H1 (cell line): ENCODE data around the gene SLC17A5. TPM values are rescaled to one million over a fixed set of nuclear protein-coding genes. Genes with fewer than 3 reads are reported as not detected.
A peak's percentile ranks its signal among the peaks of the same experiment; 100 is the strongest.

Experiments
- CTCF ChIA-PET: fragments of 300-600 bp; sonication (Branson Sonifier 250); formaldehyde crosslinking; loops from one replicate; lab custom pipeline; 2021; ENCODE audit not compliant: partially characterized antibody; lab: Charles Lee
- POLR2A ChIA-PET: fragments of 300-600 bp; sonication (Branson Sonifier 250); formaldehyde crosslinking; loops from one replicate; lab custom pipeline; 2021; ENCODE audit warnings: inconsistent platforms; ENCODE audit not compliant: partially characterized antibody; lab: Charles Lee
- DNase-seq, 2 experiments: peaks; one replicate each; pipeline versions ENCODE4 v3.0.0 to v3.0.0-alpha.2; 2010 to 2022; ENCODE audit warnings: low spot score in 2 of 2, low read depth in 1 of 2, mixed read lengths in 1 of 2
- FAIRE-seq: peaks from 2 replicates; lab custom pipeline; 2011; peaks lifted over from hg19 to GRCh38; lab: Jason Lieb, UNC
- H2AFZ ChIP-seq: 2 replicates; pipeline ENCODE4 v1.8.1; 2012; ENCODE audit warnings: low read length, inconsistent platforms
- H2AK5ac ChIP-seq: 2 replicates; pipeline ENCODE4 v1.6.1; 2013; ENCODE audit warnings: low read depth, low read length
- H2BK120ac ChIP-seq: replicated peaks from 2 replicates; pipeline ENCODE3; 2013; ENCODE audit warnings: low read depth, low read length, inconsistent platforms
- H2BK12ac ChIP-seq: 2 replicates; pipeline ENCODE4 v1.6.1; 2013; ENCODE audit warnings: low read depth, low read length
- H2BK15ac ChIP-seq: 2 replicates; pipeline ENCODE4 v1.6.1; 2013; ENCODE audit warnings: low read length
- H2BK20ac ChIP-seq: 2 replicates; pipeline ENCODE4 v1.6.1; 2013; ENCODE audit warnings: low read length
- H2BK5ac ChIP-seq: 2 replicates; pipeline ENCODE4 v1.6.1; 2013; ENCODE audit warnings: low read depth, low read length
- H3K14ac ChIP-seq: 2 replicates; pipeline ENCODE4 v1.6.1; 2013; ENCODE audit warnings: inconsistent platforms; ENCODE audit not compliant: insufficient read length
- H3K18ac ChIP-seq: 2 replicates; pipeline ENCODE4 v1.6.1; 2013; ENCODE audit warnings: low read length; ENCODE audit errors: extremely low read depth
- H3K23ac ChIP-seq: 2 replicates; pipeline ENCODE4 v1.6.1; 2013; ENCODE audit warnings: inconsistent platforms; ENCODE audit not compliant: insufficient read length
- H3K23me2 ChIP-seq: 2 replicates; pipeline ENCODE4 v1.6.1; 2013; ENCODE audit warnings: low read depth, low read length
- H3K27ac ChIP-seq: 2 replicates; pipeline ENCODE4 v1.6.1; 2011; ENCODE audit warnings: low read depth, low read length, inconsistent platforms
- H3K27me3 ChIP-seq, 4 experiments: replicated peaks in 1 of 4; 1 replicate in 1 of 4; 2 replicates in 3 of 4; pipeline versions ENCODE4 v1.6.1 to v1.8.1; 2011 to 2013; ENCODE audit warnings: low read length in 3 of 4, mild to moderate bottlenecking in 3 of 4, inconsistent platforms in 2 of 4, mixed read lengths in 2 of 4, moderate library complexity in 1 of 4; ENCODE audit not compliant: control insufficient read depth in 3 of 4, insufficient read depth in 3 of 4; ENCODE audit errors: extremely low read depth in 1 of 4
- H3K36me3 ChIP-seq, 4 experiments: 2 replicates each; pipeline versions ENCODE4 v1.6.1 to v1.8.1; 2011 to 2013; ENCODE audit warnings: mild to moderate bottlenecking in 4 of 4, low read length in 3 of 4, moderate library complexity in 2 of 4, control low read depth in 1 of 4, inconsistent platforms in 1 of 4; ENCODE audit not compliant: insufficient read depth in 4 of 4, control insufficient read depth in 2 of 4
- H3K4ac ChIP-seq: replicated peaks from 2 replicates; pipeline ENCODE3; 2013; ENCODE audit warnings: low read length, low read depth, mixed read lengths, inconsistent platforms; ENCODE audit not compliant: insufficient read length
- H3K4me1 ChIP-seq, 4 experiments: replicated peaks in 1 of 4; 1 replicate in 1 of 4; 2 replicates in 3 of 4; pipeline versions ENCODE4 v1.6.1 to v1.8.1; 2011 to 2013; ENCODE audit warnings: low read length in 3 of 4, inconsistent platforms in 2 of 4, mixed read lengths in 1 of 4; ENCODE audit not compliant: insufficient read depth in 4 of 4, control insufficient read depth in 3 of 4
- H3K4me2 ChIP-seq, 2 experiments: 2 replicates each; pipeline versions ENCODE4 v1.6.1 to v1.8.1; 2011 to 2013; ENCODE audit warnings: low read depth in 2 of 2, low read length in 2 of 2, control low read depth in 1 of 2, inconsistent platforms in 1 of 2, mild to moderate bottlenecking in 1 of 2; ENCODE audit not compliant: insufficient read depth in 1 of 2
- H3K4me3 ChIP-seq, 4 experiments: fragments of 200-600, 300-600 bp in 1 of 4; sonication (generic), shearing (Covaris generic), sonication (Bioruptor Twin) in 1 of 4; 2 replicates each; pipeline versions ENCODE4 v1.5.1 to v1.8.1; 2011 to 2016; ENCODE audit warnings: low read length in 4 of 4, low read depth in 3 of 4, control low read depth in 2 of 4, inconsistent platforms in 2 of 4, mild to moderate bottlenecking in 2 of 4, mixed read lengths in 1 of 4, moderate library complexity in 1 of 4; ENCODE audit not compliant: insufficient read depth in 2 of 4; ENCODE audit errors: extremely low read depth in 1 of 4
- H3K56ac ChIP-seq: replicated peaks from 2 replicates; pipeline ENCODE3; 2013; ENCODE audit warnings: low read depth, mild to moderate bottlenecking, mixed read lengths, low read length, inconsistent platforms; ENCODE audit not compliant: insufficient read length
- H3K79me1 ChIP-seq: 2 replicates; pipeline ENCODE4 v1.6.1; 2013; ENCODE audit warnings: low read depth, low read length, control low read depth
- H3K79me2 ChIP-seq, 2 experiments: 2 replicates each; pipeline versions ENCODE4 v1.6.1 to v1.8.1; 2012 to 2013; ENCODE audit warnings: low read length in 2 of 2, mild to moderate bottlenecking in 2 of 2, inconsistent platforms in 1 of 2; ENCODE audit not compliant: insufficient read depth in 2 of 2, control insufficient read depth in 1 of 2
- H3K9ac ChIP-seq, 4 experiments: replicated peaks in 1 of 4; 1 replicate in 1 of 4; 2 replicates in 3 of 4; pipeline versions ENCODE4 v1.6.1 to v1.8.1; 2011 to 2013; ENCODE audit warnings: low read depth in 3 of 4, low read length in 3 of 4, control low read depth in 2 of 4, mild to moderate bottlenecking in 2 of 4, moderate library complexity in 2 of 4, inconsistent platforms in 1 of 4; ENCODE audit errors: extremely low read depth in 1 of 4
- H3K9me3 ChIP-seq, 2 experiments: 2 replicates each; pipeline versions ENCODE4 v1.6.1 to v1.8.1; 2012 to 2013; ENCODE audit warnings: mild to moderate bottlenecking in 2 of 2, moderate library complexity in 2 of 2, control low read depth in 1 of 2, inconsistent platforms in 1 of 2, low read depth in 1 of 2, low read length in 1 of 2, mixed read lengths in 1 of 2; ENCODE audit not compliant: insufficient read depth in 2 of 2
- H4K20me1 ChIP-seq, 2 experiments: replicated peaks in 1 of 2; 2 replicates each; pipeline versions ENCODE3 to v1.8.1; 2011 to 2013; ENCODE audit warnings: inconsistent platforms in 2 of 2, low read length in 2 of 2, mild to moderate bottlenecking in 1 of 2; ENCODE audit not compliant: insufficient read depth in 2 of 2, control insufficient read depth in 1 of 2
- H4K5ac ChIP-seq: 2 replicates; pipeline ENCODE4 v1.6.1; 2013; ENCODE audit warnings: low read length, low read depth, mixed read lengths, inconsistent platforms; ENCODE audit not compliant: insufficient read length
- H4K8ac ChIP-seq: 2 replicates; pipeline ENCODE4 v1.8.0; 2013; ENCODE audit warnings: mild to moderate bottlenecking, moderate library complexity, low read length, inconsistent platforms; ENCODE audit not compliant: insufficient read depth; ENCODE audit errors: extremely low read depth
- H4K91ac ChIP-seq: replicated peaks from 2 replicates; pipeline ENCODE3; 2013; ENCODE audit warnings: low read length, mixed read lengths, inconsistent platforms; ENCODE audit not compliant: insufficient read length
- BRCA1 ChIP-seq: IDR thresholded peaks from 2 replicates; pipeline ENCODE4 v1.6.1; 2012; ENCODE audit warnings: low read depth, low read length, improper control_type of control experiment
- CEBPB ChIP-seq: IDR thresholded peaks from 2 replicates; pipeline ENCODE4 v1.6.1; 2012; ENCODE audit warnings: low read depth, low read length
- CREB1 ChIP-seq: IDR thresholded peaks from 2 replicates; pipeline ENCODE4 v1.6.1; 2012; ENCODE audit warnings: inconsistent platforms
- CTBP2 ChIP-seq: IDR thresholded peaks from 2 replicates; pipeline ENCODE4 v1.7.0; 2011; ENCODE audit warnings: borderline replicate concordance, mild to moderate bottlenecking, moderate library complexity, mixed read lengths, low read length; ENCODE audit not compliant: insufficient read depth, insufficient read length
- JUN ChIP-seq: IDR thresholded peaks from 2 replicates; pipeline ENCODE4 v1.6.1; 2011; ENCODE audit warnings: low read depth, mild to moderate bottlenecking, improper control_type of control experiment, low read length
- JUND ChIP-seq: IDR thresholded peaks from 2 replicates; pipeline ENCODE4 v1.6.1; 2011; ENCODE audit warnings: mild to moderate bottlenecking, improper control_type of control experiment, low read length
- POLR2AphosphoS5 ChIP-seq: IDR thresholded peaks from 2 replicates; pipeline ENCODE4 v1.6.1; 2011; ENCODE audit warnings: low read depth, low read length
- POU5F1 ChIP-seq: IDR thresholded peaks from 2 replicates; pipeline ENCODE4 v1.6.1; 2011; ENCODE audit warnings: low read depth, mild to moderate bottlenecking, low read length, moderate library complexity
- RBBP5 ChIP-seq: IDR thresholded peaks from 2 replicates; pipeline ENCODE4 v1.7.1; 2012; ENCODE audit warnings: low read depth, mild to moderate bottlenecking, inconsistent platforms, low read length, moderate library complexity, borderline replicate concordance
- SIN3A ChIP-seq, 2 experiments: IDR thresholded peaks in 1 of 2; conservative IDR thresholded peaks in 1 of 2; 2 replicates each; pipeline ENCODE4 v1.6.1; 2011 to 2012; ENCODE audit warnings: low read length in 2 of 2, improper control_type of control experiment in 1 of 2, low read depth in 1 of 2, mild to moderate bottlenecking in 1 of 2
- SIRT6 ChIP-seq: IDR thresholded peaks from one replicate; pipeline ENCODE4 v1.7.1; 2012; ENCODE audit warnings: low read length, inconsistent platforms
- TBP ChIP-seq: IDR thresholded peaks from 2 replicates; pipeline ENCODE4 v1.6.1; 2011; ENCODE audit warnings: low read depth, low read length, improper control_type of control experiment
- polyA plus RNA-seq, 7 experiments: library from polyadenylated mRNA; depleted of rRNA in 3 of 7; stranded (reverse) in 5 of 7; unstranded in 2 of 7; fragments of >200 nt in 5 of 7; fragments of 200-250 nt in 2 of 7; gene quantifications; 1 replicate in 5 of 7; 2 replicates in 1 of 7; 4 replicates in 1 of 7; pipeline versions ENCODE4 v1.2.1 to v1.2.3, GENCODE V29; 2011 to 2013; ENCODE audit warnings: missing spikeins in 2 of 7, mixed read lengths in 2 of 7
- total RNA-seq: library from RNA; stranded (reverse); fragmentation: NEBNext Ultra II Directional; extraction: Animal tissue kit (Norgen Biotek cat#: 25700); gene quantifications from 2 replicates; pipeline ENCODE4 v1.2.1, GENCODE V29; 2021
- TF ChIP-seq, protein P1 (sequence below): IDR thresholded peaks from 2 replicates; pipeline ENCODE4 v1.6.1; 2012; ENCODE audit warnings: inconsistent platforms
- TF ChIP-seq, protein P2 (sequence below): IDR thresholded peaks from 2 replicates; pipeline ENCODE4 v1.6.1; 2012; ENCODE audit warnings: inconsistent platforms

SLC17A5 gene
- total and polyA plus RNA-seq, 2 of the 8 experiments (the other 6 are each of a cell fraction or from before 2014, with no cell fraction given): 11.0 to 11.9 TPM

DNA sequence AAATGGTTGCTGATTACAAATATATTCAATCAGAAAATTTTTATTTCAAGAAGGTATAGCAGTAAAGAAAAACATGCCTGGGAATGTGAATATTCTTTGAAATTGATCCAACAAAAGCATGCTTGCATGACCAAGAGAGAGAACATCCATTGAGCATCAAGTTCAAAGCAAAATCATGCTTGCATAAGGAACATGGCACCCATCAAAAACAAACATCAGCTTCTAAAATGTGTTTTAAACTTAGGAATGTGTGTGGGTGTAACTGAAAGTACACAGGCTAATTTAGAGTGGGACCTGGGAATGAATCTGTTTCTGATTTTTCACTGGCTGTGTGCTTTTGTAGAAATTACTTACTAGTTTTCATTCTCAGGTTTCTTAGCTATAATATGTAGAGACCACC, 5.6 kb downstream of the SLC17A5 start:
- Histone ChIP-seq H2BK120ac (no peak overlapping the region), H3K79me1 (no peaks in the 10 kb centered on the region), H3K36me3 (no peaks in the 10 kb centered on the region), H3K4me2 (no peak overlapping the region), H2BK15ac (no peak overlapping the region), H3K14ac (no peak overlapping the region), H4K20me1 (no peaks in the 10 kb centered on the region), H3K27ac (no peak overlapping the region), H3K56ac (no peak overlapping the region), H3K4ac (no peak overlapping the region), H3K4me3 (no peak overlapping the region), H3K79me2 (no peaks in the 10 kb centered on the region), H4K91ac (no peak overlapping the region), H4K8ac (no peak overlapping the region), H3K4me1 (peaks cover 0 to 4% (median 0%) of the 10 kb centered on the region in 4 experiments; a peak in 1 of 7 replicates), H4K5ac (no peak overlapping the region), H3K23me2 (no peaks in the 10 kb centered on the region), H2BK20ac (no peak overlapping the region), H3K9me3 (no peaks in the 10 kb centered on the region), H2BK12ac (no peak overlapping the region), H3K27me3 (no peaks in the 10 kb centered on the region), H2AFZ (no peak overlapping the region), H3K9ac (no peak overlapping the region), H3K23ac (no peak overlapping the region), H2AK5ac (no peak overlapping the region), H3K18ac (no peak overlapping the region), H2BK5ac (no peak overlapping the region)
- CTCF ChIA-PET: interaction anchor here (0.6 to 1.5 kb wide), 4 partner anchors 17 to 309 kb away, joined by 3 read pairs; no protein-coding TSS in a partner anchor
- DNase-seq (no peak), FAIRE-seq (peak; percentile 13)
- POLR2A ChIA-PET: interaction anchor here (0.6 to 4.3 kb wide), 3 partner anchors 20 to 133 kb away, joined by 3 to 32 read pairs (median 23); partner anchors contain the start of gene EEF1A1
- TF ChIP-seq BRCA1 (no peak), CEBPB (no peak), POU5F1 (no peak), TBP (no peak), POLR2AphosphoS5 (no peak), CREB1 (no peak), SIRT6 (no peak), JUND (no peak), RBBP5 (no peak), JUN (no peak), SIN3A (conservative IDR thresholded peaks at IDR 0.05 in 1 of 2, IDR thresholded peaks at IDR 0.05 in 1 of 2; ENCODE audit: low read depth in 1 of 2, low read length in 2 of 2) (no peak), CTBP2 (no peak)
- TF ChIP-seq, protein P1, sequence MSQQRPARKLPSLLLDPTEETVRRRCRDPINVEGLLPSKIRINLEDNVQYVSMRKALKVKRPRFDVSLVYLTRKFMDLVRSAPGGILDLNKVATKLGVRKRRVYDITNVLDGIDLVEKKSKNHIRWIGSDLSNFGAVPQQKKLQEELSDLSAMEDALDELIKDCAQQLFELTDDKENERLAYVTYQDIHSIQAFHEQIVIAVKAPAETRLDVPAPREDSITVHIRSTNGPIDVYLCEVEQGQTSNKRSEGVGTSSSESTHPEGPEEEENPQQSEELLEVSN: no peak
- TF ChIP-seq, protein P2, sequence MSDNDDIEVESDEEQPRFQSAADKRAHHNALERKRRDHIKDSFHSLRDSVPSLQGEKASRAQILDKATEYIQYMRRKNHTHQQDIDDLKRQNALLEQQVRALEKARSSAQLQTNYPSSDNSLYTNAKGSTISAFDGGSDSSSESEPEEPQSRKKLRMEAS: no peak
